Measurements from ENCODE around the gene CERT1. TPM values are rescaled to one million over a fixed set of nuclear protein-coding genes. Genes with fewer than 3 reads are reported as not detected.

Gene CERT1
- total and polyA plus RNA-seq, 8 donors: 49.2 to 72.7 (median 56.9) TPM

DNA sequence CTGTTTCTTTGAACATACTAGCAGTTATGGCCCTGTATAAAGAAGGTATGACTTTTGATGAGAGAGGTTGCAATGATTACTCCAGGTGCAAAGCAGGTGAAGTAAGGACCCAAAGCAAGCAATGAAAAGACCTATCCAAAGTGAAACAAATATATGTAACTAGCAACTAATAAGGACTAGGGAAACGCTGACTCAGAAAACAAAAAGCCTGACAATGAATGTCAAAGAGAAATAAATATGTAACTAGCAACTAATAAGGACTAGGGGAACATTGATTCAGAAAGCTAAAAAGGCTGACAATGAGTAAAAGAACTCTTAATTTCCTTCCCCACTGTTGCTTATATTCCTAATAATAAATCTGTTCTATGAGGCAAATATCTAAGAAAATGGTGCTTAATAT lies 131.3 kb downstream of the CERT1 start:
- no peak for DNase-seq
- H3K36me3 ChIP-seq: peaks cover 0 to 81% of the 10 kb centered on the region in 2 donors
- no peak overlapping the region for H3K27ac ChIP-seq
- H3K4me1 ChIP-seq: no peaks in the 10 kb centered on the region
- intact Hi-C loops (cut with DNase I): no loop called here
- H3K27me3 ChIP-seq: no peaks in the 10 kb centered on the region
- H3K9me3 ChIP-seq: no peaks in the 10 kb centered on the region
- TF ChIP-seq, protein P1, sequence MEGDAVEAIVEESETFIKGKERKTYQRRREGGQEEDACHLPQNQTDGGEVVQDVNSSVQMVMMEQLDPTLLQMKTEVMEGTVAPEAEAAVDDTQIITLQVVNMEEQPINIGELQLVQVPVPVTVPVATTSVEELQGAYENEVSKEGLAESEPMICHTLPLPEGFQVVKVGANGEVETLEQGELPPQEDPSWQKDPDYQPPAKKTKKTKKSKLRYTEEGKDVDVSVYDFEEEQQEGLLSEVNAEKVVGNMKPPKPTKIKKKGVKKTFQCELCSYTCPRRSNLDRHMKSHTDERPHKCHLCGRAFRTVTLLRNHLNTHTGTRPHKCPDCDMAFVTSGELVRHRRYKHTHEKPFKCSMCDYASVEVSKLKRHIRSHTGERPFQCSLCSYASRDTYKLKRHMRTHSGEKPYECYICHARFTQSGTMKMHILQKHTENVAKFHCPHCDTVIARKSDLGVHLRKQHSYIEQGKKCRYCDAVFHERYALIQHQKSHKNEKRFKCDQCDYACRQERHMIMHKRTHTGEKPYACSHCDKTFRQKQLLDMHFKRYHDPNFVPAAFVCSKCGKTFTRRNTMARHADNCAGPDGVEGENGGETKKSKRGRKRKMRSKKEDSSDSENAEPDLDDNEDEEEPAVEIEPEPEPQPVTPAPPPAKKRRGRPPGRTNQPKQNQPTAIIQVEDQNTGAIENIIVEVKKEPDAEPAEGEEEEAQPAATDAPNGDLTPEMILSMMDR (IDR thresholded peaks at IDR 0.05): no peak
- H3K4me3 ChIP-seq: no peak overlapping the region
- no peak for ATAC-seq

DNA sequence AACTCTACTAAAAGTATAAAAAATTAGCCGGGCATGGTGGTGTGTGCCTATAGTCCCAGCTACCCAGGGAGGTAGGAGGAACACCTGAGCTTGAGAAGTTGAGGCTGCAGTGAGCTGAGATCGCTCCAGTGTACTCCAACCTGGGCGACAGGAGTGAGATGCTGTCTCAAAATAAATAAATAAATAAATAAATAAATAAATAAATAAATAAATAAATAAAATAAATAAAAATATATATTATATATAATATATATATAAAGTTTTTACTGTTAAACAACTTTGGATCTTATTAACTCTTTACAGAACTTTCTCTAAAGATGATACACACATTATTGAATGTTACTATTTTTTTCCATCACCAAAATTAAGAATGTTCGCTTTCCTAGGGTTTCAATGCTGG lies 136.0 kb downstream of the CERT1 start:
- no peaks in the 10 kb centered on the region for H3K9me3 ChIP-seq
- intact Hi-C loops (cut with DNase I): no loop called here
- no peaks in the 10 kb centered on the region for H3K4me1 ChIP-seq
- H3K36me3 ChIP-seq: peaks cover 0 to 64% of the 10 kb centered on the region in 2 donors
- DNase-seq (no peak), ATAC-seq (no peak)
- H3K27me3 ChIP-seq: no peaks in the 10 kb centered on the region
- TF ChIP-seq, protein P1 (IDR thresholded peaks at IDR 0.05): no peak
- no peak overlapping the region for H3K27ac ChIP-seq
- no peak overlapping the region for H3K4me3 ChIP-seq

- intact Hi-C loops (cut with DNase I): no loop called here
- H3K27ac ChIP-seq: no peak overlapping the region
- DNase-seq (no peak), ATAC-seq (no peak)
- H3K4me1 ChIP-seq: no peaks in the 10 kb centered on the region
- no peaks in the 10 kb centered on the region for H3K27me3 ChIP-seq
- no peak overlapping the region for H3K4me3 ChIP-seq
- H3K9me3 ChIP-seq: no peaks in the 10 kb centered on the region
- peaks cover 0 to 54% of the 10 kb centered on the region in 2 donors for H3K36me3 ChIP-seq
- TF ChIP-seq, protein P1 (IDR thresholded peaks at IDR 0.05): no peak
Measured at GRCh38 chr5:75374394-75374814, 137.0 kb downstream of the CERT1 start.

DNA sequence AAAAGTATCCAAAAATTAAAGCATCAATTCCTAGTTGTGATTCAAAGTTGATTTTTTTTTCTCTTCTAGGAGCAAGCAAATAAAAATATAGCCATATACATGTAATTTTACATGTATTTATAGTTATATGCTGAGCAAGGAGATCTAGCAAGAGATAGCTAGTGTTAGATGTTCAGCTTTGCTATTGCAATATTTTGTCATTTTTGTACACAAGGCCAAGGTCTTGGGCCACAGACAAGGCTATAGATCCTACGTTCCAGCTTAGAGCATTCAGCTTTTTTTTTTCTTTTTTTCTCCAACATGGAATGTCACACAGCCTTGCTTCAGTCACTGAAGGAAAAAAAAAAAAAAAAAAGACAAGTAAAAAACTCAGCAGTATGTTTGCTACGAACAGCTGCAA lies 137.6 kb downstream of the CERT1 start:
- no peak overlapping the region for H3K4me3 ChIP-seq
- H3K36me3 ChIP-seq: peaks cover 0 to 48% of the 10 kb centered on the region in 2 donors
- no peaks in the 10 kb centered on the region for H3K4me1 ChIP-seq
- TF ChIP-seq, protein P1 (IDR thresholded peaks at IDR 0.05): no peak
- H3K9me3 ChIP-seq: no peaks in the 10 kb centered on the region
- H3K27ac ChIP-seq: no peak overlapping the region
- no peaks in the 10 kb centered on the region for H3K27me3 ChIP-seq
- DNase-seq: no peak
- intact Hi-C loops (cut with DNase I): no loop called here
- ATAC-seq: no peak

GRCh38 chr5:75368391-75368790 lies 143.0 kb downstream of the CERT1 start:
- Histone ChIP-seq H3K4me3 (no peak overlapping the region), H3K9me3 (no peaks in the 10 kb centered on the region), H3K36me3 (peaks cover 0 to 10% of the 10 kb centered on the region in 2 donors), H3K4me1 (no peaks in the 10 kb centered on the region), H3K27ac (no peak overlapping the region), H3K27me3 (no peaks in the 10 kb centered on the region)
- DNase-seq (no peak), ATAC-seq (no peak)
- intact Hi-C loops (cut with DNase I): no loop called here
- TF ChIP-seq, protein P1 (IDR thresholded peaks at IDR 0.05): no peak

Data from left lung (tissue), 10 donors.